HG02970 (cell line): ENCODE measurements around the gene ABAT.

Experiments
- ATAC-seq: cut with Tn5 transposase; IDR thresholded peaks from one replicate; pipeline ENCODE4 v1.9.1; 2021; ENCODE audit warnings: mild to moderate bottlenecking, moderate library complexity, moderate number of reproducible peaks; ENCODE audit not compliant: unreplicated experiment, low FRiP score

The ABAT gene

GRCh38 chr16:8714807-8715206 is 40.4 kb downstream of the ABAT start:
- ATAC-seq = no peak

- ATAC-seq = no peak
These were observed 41.6 kb downstream of the ABAT start for GRCh38 chr16:8716052-8716451.

- ATAC-seq = no peak
These were observed 42.2 kb downstream of the ABAT start for GRCh38 chr16:8716592-8716991.

GRCh38 chr16:8717469-8717868 is 43.1 kb downstream of the ABAT start:
- ATAC-seq = no peak

GRCh38 chr16:8717892-8718415 is 43.5 kb downstream of the ABAT start:
- no peak for ATAC-seq

GRCh38 chr16:8718851-8719680 is 44.6 kb downstream of the ABAT start:
- ATAC-seq = no peak

- ATAC-seq = no peak
These were observed 45.9 kb downstream of the ABAT start for GRCh38 chr16:8720080-8720966.

- ATAC-seq = no peak
These were observed 46.5 kb downstream of the ABAT start for GRCh38 chr16:8720967-8721308.

GRCh38 chr16:8721336-8722024 is 47.1 kb downstream of the ABAT start:
- ATAC-seq = no peak

GRCh38 chr16:8722025-8722348 is 47.6 kb downstream of the ABAT start:
- ATAC-seq = no peak

GRCh38 chr16:8725513-8726178 is 51.2 kb downstream of the ABAT start:
- no peak for ATAC-seq

- ATAC-seq = no peak
These were observed 52.9 kb downstream of the ABAT start for GRCh38 chr16:8727131-8727806.

- ATAC-seq = no peak
These were observed 53.6 kb downstream of the ABAT start for GRCh38 chr16:8727857-8728618.

- no peak for ATAC-seq
These were observed 55.4 kb downstream of the ABAT start for GRCh38 chr16:8729779-8730334.

GRCh38 chr16:8730335-8730915 is 56.0 kb downstream of the ABAT start:
- ATAC-seq = no peak

- ATAC-seq = no peak
These were observed 59.6 kb downstream of the ABAT start for GRCh38 chr16:8733849-8734540.

- ATAC-seq = no peak
These were observed 61.2 kb downstream of the ABAT start for GRCh38 chr16:8735574-8735973.

GRCh38 chr16:8736123-8736668 is 61.8 kb downstream of the ABAT start:
- no peak for ATAC-seq
